ENCODE results near the gene WWC1.
"Not testable (repeated sequence)": the region's sequence is repeated elsewhere in the genome, so short reads cannot be mapped to it uniquely, and the experiment has no call there.

The WWC1 gene

DNA sequence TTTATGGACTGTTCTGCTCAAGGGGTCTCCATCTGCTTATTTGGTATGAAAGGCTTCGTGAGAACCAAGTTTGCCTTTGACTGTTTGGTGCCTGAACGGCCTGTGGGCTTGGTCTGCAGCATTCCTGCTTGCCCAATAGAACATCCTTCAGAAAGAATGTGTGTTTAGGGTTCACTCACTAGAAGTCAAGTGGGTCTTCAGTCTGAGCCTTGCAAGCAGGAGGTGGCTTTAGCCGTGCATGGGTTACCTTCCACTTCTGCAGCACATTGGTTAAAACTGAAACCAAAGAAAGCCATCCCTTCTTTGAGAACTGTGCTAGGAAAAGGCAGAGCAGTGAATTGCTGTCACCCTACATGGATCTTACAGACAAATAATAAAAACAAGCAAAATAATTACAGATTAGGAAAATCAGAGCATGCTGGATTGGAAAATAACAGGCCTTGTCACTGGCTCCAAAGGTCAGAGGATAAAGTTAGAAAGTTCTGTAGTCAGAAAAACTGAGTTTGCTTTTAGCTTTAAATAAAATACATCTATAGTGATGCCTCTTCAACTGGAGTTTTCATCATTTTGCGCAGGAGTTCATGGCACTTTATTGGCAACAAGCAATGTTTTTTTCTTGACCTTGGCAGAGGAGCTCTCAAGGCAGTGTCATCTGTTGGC is 16.6 kb downstream of the WWC1 start:
- DNase-seq (ENCODE audit: low read depth in 2 of 2, low spot score in 1 of 2) = no peak

DNA sequence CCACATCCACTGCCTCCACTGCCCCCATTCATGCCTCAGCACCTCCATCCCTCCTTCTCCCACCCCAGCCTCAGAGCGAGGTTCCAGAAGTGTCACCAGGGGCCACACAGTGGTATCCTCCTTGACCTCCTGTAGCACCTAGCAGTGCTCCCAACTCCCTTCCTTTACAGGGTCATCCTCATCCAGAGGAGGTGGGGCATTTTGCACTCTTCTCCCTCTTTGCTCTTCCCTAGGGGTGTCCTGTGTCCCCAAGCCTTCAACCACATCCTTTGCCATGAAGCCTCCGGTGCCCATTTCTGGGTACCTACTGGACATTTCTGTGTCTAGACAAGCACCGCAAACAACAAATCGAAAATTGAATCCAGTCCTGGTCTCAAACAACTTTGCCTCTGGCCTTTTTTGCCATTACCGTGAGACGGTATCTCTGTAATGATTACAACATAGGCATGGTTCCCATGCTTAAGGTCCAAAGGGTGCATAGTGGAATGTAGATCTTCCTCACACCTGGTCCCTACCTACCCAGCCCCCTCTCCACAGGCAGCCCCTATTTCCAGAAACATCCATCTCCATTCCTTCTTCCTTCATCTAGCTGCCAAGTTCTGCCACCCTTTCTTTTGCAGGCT is 17.6 kb downstream of the WWC1 start:
- DNase-seq (ENCODE audit: low read depth in 2 of 2, low spot score in 1 of 2) = no peak

DNA sequence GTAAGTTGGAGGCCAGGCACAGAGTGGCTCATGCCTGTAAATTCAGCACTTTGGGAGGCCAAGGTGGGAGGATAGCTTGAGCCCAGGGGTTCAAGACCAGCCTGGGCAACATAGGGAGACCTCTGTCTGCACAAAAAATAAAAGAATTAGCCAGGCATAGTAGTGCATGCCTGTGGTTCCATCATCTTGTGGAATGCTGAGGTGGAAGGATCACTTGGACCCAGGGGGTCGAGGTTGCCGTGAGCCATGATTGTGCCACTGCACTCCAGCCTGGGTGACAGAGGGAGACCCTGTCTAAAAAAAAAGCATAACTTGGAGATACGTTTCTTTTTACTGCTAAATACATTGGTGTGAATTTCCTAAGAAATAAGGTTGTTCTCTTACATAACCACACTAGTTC is 19.1 kb downstream of the WWC1 start:
- not testable (repeated sequence) for DNase-seq (ENCODE audit: low read depth in 2 of 2, low spot score in 1 of 2)

- no peak for DNase-seq (ENCODE audit: low read depth in 2 of 2, low spot score in 1 of 2)
Observed at GRCh38 chr5:168311061-168311566, 19.7 kb downstream of the WWC1 start.

DNA sequence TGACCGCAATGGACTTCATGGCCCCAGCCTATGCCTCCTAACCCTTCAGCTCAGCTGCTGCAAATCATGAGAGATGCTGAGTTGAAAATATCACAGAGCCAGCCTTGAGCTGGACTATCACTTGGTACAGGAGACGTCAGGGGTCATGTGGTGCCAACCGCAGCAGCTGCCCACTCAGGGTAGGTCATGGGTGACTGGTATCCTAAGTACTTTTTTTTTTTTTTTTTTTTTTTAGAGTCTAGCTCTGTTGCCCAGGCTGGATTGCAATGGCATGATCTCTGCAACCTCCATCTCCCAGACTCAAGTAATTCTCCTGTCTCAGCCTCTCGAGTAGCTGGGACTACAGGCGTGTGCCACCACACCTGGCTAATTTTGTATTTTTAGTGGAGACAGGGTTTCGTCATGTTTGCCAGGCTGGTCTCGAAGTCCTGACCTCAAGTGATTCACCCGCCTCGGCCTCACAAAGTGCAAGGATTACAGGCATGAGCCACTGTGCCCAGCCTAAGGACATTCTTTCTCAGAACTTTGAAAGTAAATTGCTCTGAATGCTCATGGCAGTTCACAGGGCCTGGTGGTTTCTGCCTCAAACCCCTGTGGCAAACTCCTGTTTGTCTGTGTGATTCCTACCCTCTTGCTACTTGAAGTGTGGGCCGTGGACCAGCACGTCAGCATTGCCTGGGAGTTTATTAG is 21.3 kb downstream of the WWC1 start:
- no peak for DNase-seq (ENCODE audit: low read depth in 2 of 2, low spot score in 1 of 2)

DNA sequence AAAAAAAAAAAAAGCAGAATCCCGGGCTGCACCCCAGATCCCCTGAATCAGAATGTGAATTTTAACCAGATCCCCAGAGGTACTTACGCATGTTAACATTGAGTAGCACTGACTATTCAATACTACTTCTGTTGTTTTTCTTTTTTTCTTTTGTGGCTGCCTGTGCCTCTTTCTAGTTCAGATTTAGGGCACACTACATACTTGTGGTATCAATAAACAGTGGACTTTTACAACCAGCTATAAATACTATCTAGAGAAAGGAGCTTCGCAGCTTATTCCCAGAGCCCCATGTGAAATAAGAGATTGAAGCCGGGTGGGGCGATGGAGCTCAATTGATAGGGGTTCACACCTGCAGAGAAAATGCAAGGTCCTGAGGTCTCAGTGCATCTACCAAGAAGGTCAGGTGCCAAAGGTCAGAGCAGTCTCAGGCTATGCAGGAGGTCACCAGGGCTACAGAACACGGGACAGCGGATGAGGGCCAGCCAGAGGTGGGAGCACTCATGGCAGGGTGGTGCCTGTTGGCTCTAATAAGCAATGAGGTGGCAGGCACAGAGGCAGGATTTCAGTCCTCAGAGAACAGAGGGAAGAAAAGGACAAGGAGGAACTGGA is 22.3 kb downstream of the WWC1 start:
- DNase-seq (ENCODE audit: low read depth in 2 of 2, low spot score in 1 of 2) = no peak

DNA sequence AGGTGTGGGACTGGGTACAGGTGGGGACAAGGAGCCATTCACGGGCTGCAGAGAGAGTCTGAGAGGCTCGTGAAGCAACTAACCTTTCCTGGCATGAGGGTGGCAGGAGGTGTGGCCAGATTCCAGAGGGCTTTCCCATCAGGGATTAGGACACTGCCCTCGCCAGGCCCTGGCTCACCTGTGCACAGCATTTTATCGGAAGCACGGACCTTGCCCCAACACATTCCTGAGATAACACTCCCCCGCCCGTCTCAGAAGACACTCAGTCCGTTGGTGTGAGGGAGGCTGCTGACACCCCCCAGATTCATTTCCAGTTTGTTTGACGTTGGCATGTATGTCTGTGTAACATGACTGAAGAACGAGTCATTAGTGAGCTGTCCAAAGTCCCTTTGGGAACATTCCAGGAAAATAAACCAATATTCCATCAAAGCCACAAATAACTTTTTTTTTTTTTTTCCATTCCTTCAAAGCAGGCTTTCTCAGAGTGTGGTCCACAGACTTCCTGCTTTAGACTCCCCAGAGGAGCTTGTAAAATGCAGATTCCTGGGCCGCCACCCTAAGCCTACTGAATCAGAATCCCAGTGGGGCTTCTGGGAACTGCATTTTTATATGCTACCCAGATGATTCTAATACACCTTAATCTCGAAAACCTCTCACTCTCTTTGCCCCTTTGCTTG is 23.4 kb downstream of the WWC1 start:
- DNase-seq (ENCODE audit: low read depth in 2 of 2, low spot score in 1 of 2) = no peak

DNA sequence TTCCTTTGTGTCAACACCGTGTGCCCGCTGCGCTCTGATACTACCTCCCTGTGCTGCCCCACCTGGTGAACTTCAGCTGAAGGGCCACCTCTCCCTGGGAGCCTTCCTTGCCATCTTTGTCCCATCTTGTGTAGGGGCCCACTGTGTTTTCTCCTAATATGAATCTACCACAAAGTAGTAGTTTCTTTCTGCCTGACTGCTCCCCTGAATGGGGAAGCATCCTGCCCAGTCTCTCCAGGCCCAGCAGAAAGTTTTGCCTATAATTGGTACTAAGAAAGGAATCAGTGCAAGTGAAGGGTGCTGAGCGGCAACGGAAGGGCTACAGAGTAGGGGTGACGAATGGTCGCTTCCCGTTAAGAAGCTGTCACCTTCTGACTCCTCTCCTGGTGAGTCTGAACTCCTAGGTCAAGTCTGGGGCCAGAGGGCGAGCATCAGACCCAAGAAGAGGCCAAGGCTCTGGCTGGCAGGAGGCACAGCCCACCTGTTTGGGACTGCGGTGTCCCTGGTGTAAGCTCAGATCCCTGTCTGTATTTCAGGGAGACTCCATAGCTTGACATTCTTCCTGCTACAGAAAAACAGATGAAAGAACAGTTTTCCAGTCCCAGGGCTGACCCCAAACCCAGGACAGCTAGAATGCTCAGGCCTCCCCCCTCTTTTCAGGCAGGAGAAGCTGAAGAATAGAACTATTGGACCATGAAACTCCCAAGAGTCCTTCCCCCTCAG is 24.1 kb downstream of the WWC1 start:
- DNase-seq (ENCODE audit: low read depth in 2 of 2, low spot score in 1 of 2) = no peak

- no peak for DNase-seq (ENCODE audit: low read depth in 2 of 2, low spot score in 1 of 2)
Observed at GRCh38 chr5:168316139-168316578, 24.7 kb downstream of the WWC1 start.

DNA sequence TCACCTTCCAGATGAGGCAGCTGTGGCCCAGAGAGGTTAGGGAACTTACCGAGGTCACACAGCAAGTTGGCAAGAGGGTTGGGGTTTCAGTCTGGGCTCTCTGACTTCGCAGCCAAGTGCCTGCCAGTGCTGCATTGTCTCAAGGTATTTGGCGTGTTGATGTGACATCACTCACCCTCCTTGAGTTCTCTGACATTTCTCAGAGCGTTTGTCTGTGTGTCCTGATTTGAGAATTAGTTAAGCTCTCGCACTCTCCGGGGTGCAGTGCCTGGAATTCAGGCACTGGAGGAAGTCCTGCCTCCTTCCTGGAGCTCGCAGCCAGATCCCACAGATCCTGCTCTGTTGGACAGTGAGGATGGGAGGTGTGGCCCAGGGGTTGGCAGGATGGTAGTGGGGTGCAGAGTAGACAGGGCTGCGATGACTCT is 25.7 kb downstream of the WWC1 start:
- no peak for DNase-seq (ENCODE audit: low read depth in 2 of 2, low spot score in 1 of 2)

GRCh38 chr5:168317521-168318147 is 26.2 kb downstream of the WWC1 start:
- DNase-seq (ENCODE audit: low read depth in 2 of 2, low spot score in 1 of 2) = no peak

DNA sequence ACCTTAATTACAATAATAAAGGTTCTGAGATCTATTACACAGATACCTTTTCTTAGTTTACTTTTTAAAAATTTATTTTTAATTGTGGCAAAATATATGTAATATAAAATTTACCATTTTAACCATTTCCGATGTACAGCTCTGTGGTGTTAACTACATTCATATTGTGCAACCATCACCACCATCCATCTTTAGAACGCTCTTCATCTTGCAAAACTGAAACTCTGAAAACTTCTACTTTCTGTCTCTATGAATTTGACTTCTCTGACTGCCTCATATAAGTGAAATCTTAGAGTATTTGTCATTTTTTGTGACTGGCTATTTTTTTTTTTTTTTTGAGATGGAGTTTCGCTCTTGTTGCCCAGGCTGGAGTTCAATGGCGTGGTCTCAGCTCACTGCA is 26.8 kb downstream of the WWC1 start:
- no peak for DNase-seq (ENCODE audit: low read depth in 2 of 2, low spot score in 1 of 2)

- DNase-seq (ENCODE audit: low read depth in 2 of 2, low spot score in 1 of 2) = no peak
Observed at GRCh38 chr5:168319774-168320173, 28.3 kb downstream of the WWC1 start.

DNA sequence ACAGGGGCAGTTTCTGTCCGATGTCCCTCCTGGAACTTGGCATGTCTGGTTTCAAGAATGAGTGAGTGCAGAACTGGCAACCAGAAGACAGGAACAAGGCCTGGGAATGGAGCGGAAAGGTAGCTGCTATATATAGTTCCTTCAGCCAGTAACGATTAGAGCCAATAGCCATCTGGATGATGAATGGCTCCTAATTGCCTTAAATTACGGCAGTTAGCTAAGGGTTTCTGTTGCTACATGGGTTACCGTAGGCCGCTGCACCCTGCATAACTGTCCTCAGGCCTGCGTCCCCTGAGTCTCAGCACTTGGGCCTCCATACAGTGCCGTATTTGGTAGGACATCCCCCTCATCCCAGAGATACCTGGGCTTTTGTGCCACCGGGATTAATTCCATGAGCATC is 29.4 kb downstream of the WWC1 start:
- no peak for DNase-seq (ENCODE audit: low read depth in 2 of 2, low spot score in 1 of 2)

DNA sequence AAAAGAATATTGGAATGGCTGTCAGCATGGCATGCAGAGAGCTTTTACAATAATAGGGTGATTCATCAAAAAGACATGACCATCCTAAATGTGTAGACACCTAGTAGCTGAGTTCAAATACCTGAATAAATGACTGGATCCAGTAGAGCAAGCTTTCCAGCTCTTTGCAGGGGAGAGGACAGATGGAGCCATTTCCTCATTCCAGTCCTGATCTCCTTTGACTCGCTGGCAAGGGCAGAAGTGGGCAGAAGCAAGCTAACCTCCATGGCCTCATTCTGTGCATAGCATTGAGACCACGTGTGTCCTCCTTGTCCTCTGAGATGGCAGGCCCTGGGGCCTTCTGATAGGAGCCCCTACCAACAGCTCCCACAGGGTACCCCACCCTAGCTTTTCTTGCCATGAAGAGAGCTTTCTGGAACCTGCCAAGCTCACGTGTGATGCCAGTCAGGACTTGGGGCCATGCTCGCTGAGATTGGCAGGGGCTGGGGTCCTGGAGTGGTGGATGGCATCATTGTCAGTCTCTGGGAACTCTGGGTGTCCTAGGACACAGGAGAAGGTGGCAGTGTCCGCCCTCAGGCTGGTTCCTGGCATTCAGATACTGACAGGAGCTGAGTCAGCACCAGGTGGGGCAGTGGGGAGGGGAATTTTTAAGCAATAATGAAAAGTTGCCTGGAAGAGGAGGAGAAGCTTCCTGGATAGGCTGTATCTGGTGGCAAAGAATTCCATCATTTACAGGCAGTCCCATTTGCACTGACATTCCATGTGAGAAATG is 33.6 kb downstream of the WWC1 start:
- no peak for DNase-seq (ENCODE audit: low read depth in 2 of 2, low spot score in 1 of 2)

GRCh38 chr5:168327019-168327421 is 35.6 kb downstream of the WWC1 start:
- DNase-seq (ENCODE audit: low read depth in 2 of 2, low spot score in 1 of 2) = no peak

GRCh38 chr5:168327451-168327850 is 36.0 kb downstream of the WWC1 start:
- no peak for DNase-seq (ENCODE audit: low read depth in 2 of 2, low spot score in 1 of 2)

- DNase-seq (ENCODE audit: low read depth in 2 of 2, low spot score in 1 of 2) = no peak
Observed at GRCh38 chr5:168327994-168328393, 36.5 kb downstream of the WWC1 start.

DNA sequence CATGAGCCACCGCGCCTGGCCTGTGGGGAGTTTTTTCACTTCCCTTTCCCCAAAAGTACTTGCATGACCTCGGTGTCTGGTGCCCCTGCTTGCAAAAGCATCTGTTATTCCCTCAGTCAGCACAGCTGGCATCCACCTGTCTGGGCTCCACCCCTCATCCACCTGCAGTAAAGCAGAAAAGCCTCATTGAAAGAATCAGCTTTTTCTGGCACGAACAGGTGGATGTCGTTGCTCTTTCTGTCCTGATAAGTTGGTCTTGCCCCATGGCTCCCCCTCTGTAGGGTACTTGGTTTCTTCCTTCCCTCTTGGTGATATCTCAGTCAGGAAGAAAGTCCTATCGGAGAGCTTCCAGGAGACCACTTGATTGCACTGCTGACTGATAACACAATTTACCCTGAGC is 37.4 kb downstream of the WWC1 start:
- DNase-seq (ENCODE audit: low read depth in 2 of 2, low spot score in 1 of 2) = no peak
